ENCODE measurements around the gene DOK1. TPM values are rescaled to one million over a fixed set of nuclear protein-coding genes. Genes with fewer than 3 reads are reported as not detected.
"Not testable (repeated sequence)": the region's sequence is repeated elsewhere in the genome, so short reads cannot be mapped to it uniquely, and the experiment has no call there.

Gene DOK1
- total and polyA plus RNA-seq, 2 donors (not counting 1 experiment from before 2014, with no cell fraction given): 29.1 to 41.4 TPM

DNA sequence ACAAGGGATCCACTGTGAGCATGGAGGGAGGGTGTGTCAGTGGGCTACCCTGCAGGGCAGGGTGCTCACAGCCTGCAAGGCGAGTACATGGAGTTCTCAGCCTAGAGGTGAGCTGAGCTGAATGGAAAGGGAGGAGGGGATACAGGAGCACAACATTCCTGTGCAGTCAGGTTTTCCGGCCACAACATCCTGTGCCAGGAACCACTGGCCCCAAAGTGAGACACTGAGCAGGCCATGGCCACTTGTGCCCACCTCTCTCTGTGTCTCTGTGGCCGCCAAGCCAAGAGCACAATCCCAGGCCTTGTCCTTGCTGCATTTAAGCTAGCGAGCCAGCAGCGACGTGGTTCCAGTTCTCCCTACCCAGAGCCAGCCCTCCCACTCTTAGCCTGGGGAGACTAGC, 6.1 kb downstream of the DOK1 start:
- Histone ChIP-seq H3K4me2 (replicated peaks; ENCODE audit: low read depth, low read length, poor library complexity, severe bottlenecking) (no peak overlapping the region), H2AFZ (ENCODE audit: insufficient read depth, low read depth, low read length, poor library complexity, severe bottlenecking) (no peak overlapping the region), H3K27ac (ENCODE audit: low read length in 2 of 2) (no peak overlapping the region), H3K79me2 (ENCODE audit: control insufficient read depth, insufficient read depth, low read length) (no peaks in the 10 kb centered on the region), H3K27me3 (replicated peaks in 1 of 4; ENCODE audit: control extremely low read depth in 1 of 4, control insufficient read depth in 3 of 4, insufficient read depth in 4 of 4, low read length in 3 of 4) (no peaks in the 10 kb centered on the region), H3K4me1 (ENCODE audit: control insufficient read depth in 2 of 2, insufficient read depth in 2 of 2, low read length in 2 of 2) (peaks cover under 1 to 6% of the 10 kb centered on the region in 2 donors), H3K9ac (ENCODE audit: low read length) (no peak overlapping the region), H3K9me3 (ENCODE audit: control extremely low read depth in 1 of 3, control insufficient read depth in 2 of 3, insufficient read depth in 1 of 3, low read length in 2 of 3) (no peaks in the 10 kb centered on the region), H4K20me1 (ENCODE audit: control insufficient read depth, insufficient read depth, low read length, poor library complexity, severe bottlenecking) (peaks cover 9% of the 10 kb centered on the region), H3K4me3 (ENCODE audit: control extremely low read depth in 1 of 5, extremely low read depth in 1 of 5, insufficient read depth in 1 of 5, low read depth in 2 of 5, low read length in 4 of 5) (no peak overlapping the region), H3K36me3 (replicated peaks in 1 of 2; ENCODE audit: control extremely low read depth in 1 of 2, control insufficient read depth in 1 of 2, extremely low read depth in 1 of 2, insufficient read depth in 2 of 2, low read length in 1 of 2) (peaks cover 0 to 15% of the 10 kb centered on the region in 2 experiments)
- H3K4me1 Mint-ChIP-seq: peaks cover 3% of the 10 kb centered on the region
- no peaks in the 10 kb centered on the region for H3K27me3 Mint-ChIP-seq
- H3K4me3 Mint-ChIP-seq: no peak overlapping the region
- POLR2A ChIA-PET: interaction anchor here (0.7 kb wide), 1 partner anchor 663 kb away, joined by 3 read pairs; no protein-coding TSS in a partner anchor
- intact Hi-C loops (cut with micrococcal nuclease): no loop called here
- 93% methylated on average over 6 of the region's 6 CpGs for WGBS (ENCODE audit: insufficient coverage)
- H3K9me3 Mint-ChIP-seq (ENCODE audit: insufficient read depth): no peaks in the 10 kb centered on the region
- DNase-seq (no peak), ATAC-seq (ENCODE audit: low read depth) (no peak)
- no peak overlapping the region for H3K27ac Mint-ChIP-seq
- TF ChIP-seq EZH2 (IDR thresholded peaks at IDR 0.05; ENCODE audit: borderline replicate concordance, insufficient read depth, low read depth, low read length, poor library complexity, severe bottlenecking): no peak
- TF ChIP-seq CTCF (IDR thresholded peaks at IDR 0.05): no peak
- CTCF ChIA-PET: no interaction called here

DNA sequence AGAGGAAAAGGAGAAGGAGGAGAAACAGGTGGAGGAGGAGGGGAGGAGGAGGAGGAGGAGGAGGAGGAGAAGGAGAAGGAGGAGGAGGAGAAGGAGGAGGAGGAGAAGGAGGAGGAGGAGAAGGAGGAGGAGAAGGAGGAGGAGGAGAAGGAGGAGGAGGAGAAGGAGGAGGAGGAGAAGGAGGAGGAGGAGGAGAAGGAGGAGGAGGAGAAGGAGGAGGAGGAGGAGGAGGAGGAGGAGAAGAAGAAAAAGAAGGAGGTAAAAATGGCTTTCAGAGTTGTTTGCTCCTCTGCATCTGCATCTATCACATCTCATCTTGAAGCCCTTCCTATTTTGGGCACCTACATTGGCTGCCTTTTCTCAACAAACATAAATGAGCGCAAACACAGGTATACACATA, 6.5 kb downstream of the DOK1 start:
- H3K27ac Mint-ChIP-seq; H3K9me3 Mint-ChIP-seq (ENCODE audit: insufficient read depth); CTCF ChIA-PET; H3K79me2 ChIP-seq (ENCODE audit: control insufficient read depth, insufficient read depth, low read length); H3K9ac ChIP-seq (ENCODE audit: low read length); H2AFZ ChIP-seq (ENCODE audit: insufficient read depth, low read depth, low read length, poor library complexity, severe bottlenecking); H3K9me3 ChIP-seq (ENCODE audit: control extremely low read depth in 1 of 3, control insufficient read depth in 2 of 3, insufficient read depth in 1 of 3, low read length in 2 of 3); H3K4me2 ChIP-seq (replicated peaks; ENCODE audit: low read depth, low read length, poor library complexity, severe bottlenecking); ATAC-seq (ENCODE audit: low read depth); H3K27me3 ChIP-seq (replicated peaks in 1 of 4; ENCODE audit: control extremely low read depth in 1 of 4, control insufficient read depth in 3 of 4, insufficient read depth in 4 of 4, low read length in 3 of 4); POLR2A ChIA-PET; intact Hi-C loops (cut with micrococcal nuclease); H3K27ac ChIP-seq (ENCODE audit: low read length in 2 of 2); H3K4me3 ChIP-seq (ENCODE audit: control extremely low read depth in 1 of 5, extremely low read depth in 1 of 5, insufficient read depth in 1 of 5, low read depth in 2 of 5, low read length in 4 of 5); H3K4me1 Mint-ChIP-seq; H3K27me3 Mint-ChIP-seq; H3K4me1 ChIP-seq (ENCODE audit: control insufficient read depth in 2 of 2, insufficient read depth in 2 of 2, low read length in 2 of 2); H3K4me3 Mint-ChIP-seq; DNase-seq; H4K20me1 ChIP-seq (ENCODE audit: control insufficient read depth, insufficient read depth, low read length, poor library complexity, severe bottlenecking): not testable (repeated sequence)
- peaks cover 0 to 15% of the 10 kb centered on the region in 2 experiments for H3K36me3 ChIP-seq (replicated peaks in 1 of 2; ENCODE audit: control extremely low read depth in 1 of 2, control insufficient read depth in 1 of 2, extremely low read depth in 1 of 2, insufficient read depth in 2 of 2, low read length in 1 of 2)
- 100% methylated on average over 1 of the region's 1 CpG for WGBS (ENCODE audit: insufficient coverage)
